ENCODE data around the gene SPNS3.

Gene SPNS3

DNA sequence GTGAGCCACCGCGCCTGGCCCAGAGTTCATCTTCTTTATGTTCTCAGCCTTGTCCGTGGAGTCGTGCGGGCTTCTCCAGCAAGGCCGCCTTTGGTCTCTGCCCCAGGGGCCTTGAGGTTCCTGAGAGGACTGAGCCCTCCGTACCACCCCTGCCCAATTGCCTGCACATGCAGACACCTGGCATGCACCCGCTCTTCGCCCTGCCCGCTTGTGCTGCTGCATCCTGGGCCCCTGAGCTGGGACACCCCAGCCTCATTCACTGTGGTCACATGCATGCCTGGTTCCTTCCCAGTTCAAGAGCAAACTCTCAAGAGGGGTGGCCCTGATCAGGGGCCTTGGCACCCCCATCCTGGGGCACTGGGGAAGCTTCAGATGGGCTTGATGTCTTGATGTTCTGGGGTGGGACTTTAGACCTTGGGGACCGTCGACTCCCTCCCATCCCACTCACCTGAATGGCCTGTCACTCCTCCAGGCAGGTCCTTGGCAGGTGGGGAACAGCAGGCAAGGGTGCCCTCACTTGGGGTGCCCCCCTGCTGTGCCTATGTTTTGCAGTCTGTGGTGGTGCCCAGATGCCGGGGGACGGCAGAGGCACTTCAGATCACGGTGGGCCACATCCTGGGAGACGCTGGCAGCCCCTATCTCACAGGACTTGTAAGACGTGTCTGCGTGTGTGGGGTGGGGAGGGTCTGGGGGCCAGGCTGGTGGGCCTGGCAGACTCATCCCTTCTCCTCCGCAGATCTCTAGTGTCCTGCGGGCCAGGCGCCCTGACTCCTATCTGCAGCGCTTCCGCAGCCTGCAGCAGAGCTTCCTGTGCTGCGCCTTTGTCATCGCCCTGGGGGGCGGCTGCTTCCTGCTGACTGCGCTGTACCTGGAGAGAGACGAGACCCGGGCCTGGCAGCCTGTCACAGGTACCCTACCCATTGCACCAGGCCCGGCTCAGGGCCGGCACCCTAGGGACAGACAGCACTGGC is 52.2 kb downstream of the SPNS3 start:
- H3K27ac ChIP-seq: peak overlapping the region; percentile 20; the same call in 1 of the 2 replicates
- peak overlapping the region; percentile 45; the same call in 1 of the 2 replicates for H3K9ac ChIP-seq
- H4K20me1 ChIP-seq: no peaks in the 10 kb centered on the region
- H3K9me3 ChIP-seq: no peaks in the 10 kb centered on the region
- no peaks in the 10 kb centered on the region for H3K27me3 ChIP-seq
- H3K4me1 ChIP-seq: peaks cover 78% of the 10 kb centered on the region
- peak overlapping the region; percentile 46; the same call in 1 of the 2 replicates for H3K4me3 ChIP-seq
- peak overlapping the region; percentile 85 for H3K4me2 ChIP-seq
- TF ChIP-seq Cebpa-rat (IDR thresholded peaks at IDR 0.05): no peak
- no peaks in the 10 kb centered on the region for H3K36me3 ChIP-seq

DNA sequence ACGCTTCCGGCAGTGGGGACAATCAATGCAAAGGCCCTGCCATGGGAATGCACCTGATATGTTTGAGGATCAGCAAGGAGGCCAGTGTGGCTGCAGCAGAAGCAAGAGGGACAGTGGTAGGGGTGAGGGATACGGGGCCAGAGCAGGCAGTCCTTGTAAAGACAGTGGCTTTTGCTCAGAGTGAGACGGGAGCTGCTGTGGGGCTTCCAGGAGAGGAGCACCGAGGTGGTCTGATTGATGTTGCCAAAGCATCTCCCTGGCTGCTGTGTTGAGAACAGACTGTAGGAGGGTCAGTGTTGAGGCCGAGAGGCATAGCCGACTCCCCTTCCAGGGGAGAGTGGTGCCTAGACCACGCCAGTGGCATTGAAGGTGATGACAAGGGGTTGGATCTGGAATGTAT is 53.6 kb downstream of the SPNS3 start:
- H3K4me2 ChIP-seq: peak overlapping the region; percentile 85
- no peak overlapping the region for H3K4me3 ChIP-seq
- H3K27me3 ChIP-seq: no peaks in the 10 kb centered on the region
- peaks cover 75% of the 10 kb centered on the region for H3K4me1 ChIP-seq
- no peaks in the 10 kb centered on the region for H3K9me3 ChIP-seq
- H4K20me1 ChIP-seq: no peaks in the 10 kb centered on the region
- H3K9ac ChIP-seq: no peak overlapping the region
- no peak overlapping the region for H3K27ac ChIP-seq
- no peak for TF ChIP-seq Cebpa-rat (IDR thresholded peaks at IDR 0.05)
- H3K36me3 ChIP-seq: no peaks in the 10 kb centered on the region

DNA sequence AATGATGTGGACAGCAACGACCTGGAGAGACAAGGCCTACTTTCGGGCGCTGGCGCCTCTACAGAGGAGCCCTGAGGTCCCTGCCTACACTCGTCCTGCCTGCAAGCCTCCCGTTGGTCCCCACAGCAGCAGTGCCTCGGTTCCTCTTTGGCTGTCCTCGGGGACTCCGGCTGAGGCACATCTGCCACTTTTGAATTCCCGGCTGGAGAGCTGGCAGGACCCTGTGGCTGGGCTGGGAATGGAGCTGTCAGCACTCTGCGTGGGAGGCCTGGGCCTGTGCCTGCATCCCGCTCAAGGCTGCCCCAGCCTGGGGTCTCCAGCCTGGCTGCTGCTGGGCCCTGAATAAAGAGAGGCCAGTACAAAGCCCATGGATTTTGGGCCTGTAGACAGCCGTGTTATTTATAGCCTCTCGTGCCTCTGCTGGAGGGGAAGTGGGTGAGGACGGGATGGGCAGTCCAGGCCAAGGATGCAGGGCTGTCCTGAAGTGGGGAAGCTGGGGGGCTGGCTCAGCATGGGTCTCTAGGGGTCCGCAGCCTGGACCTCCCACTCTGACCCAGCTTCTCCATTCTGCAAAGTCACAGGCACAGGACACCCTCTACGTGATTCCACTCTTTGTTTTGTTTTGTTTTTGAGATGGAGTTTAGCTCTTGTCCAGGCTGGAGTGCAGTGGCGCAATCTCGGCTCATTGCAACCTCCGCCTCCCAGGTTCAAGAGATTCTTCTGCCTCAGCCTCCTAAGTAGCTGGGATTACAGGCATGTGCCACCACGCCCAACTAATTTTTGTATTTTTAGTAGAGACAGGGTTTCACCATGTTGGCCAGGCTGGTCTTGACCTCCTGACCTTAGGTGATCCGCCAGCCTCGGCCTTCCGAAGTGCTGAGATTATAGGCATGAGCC is 54.3 kb downstream of the SPNS3 start:
- peak overlapping the region; percentile 85 for H3K4me2 ChIP-seq
- TF ChIP-seq Cebpa-rat (IDR thresholded peaks at IDR 0.05): no peak
- no peak overlapping the region for H3K4me3 ChIP-seq
- H3K27ac ChIP-seq: no peak overlapping the region
- no peaks in the 10 kb centered on the region for H3K9me3 ChIP-seq
- H3K9ac ChIP-seq: no peak overlapping the region
- no peaks in the 10 kb centered on the region for H3K36me3 ChIP-seq
- peaks cover 75% of the 10 kb centered on the region for H3K4me1 ChIP-seq
- no peaks in the 10 kb centered on the region for H3K27me3 ChIP-seq
- H4K20me1 ChIP-seq: no peaks in the 10 kb centered on the region

DNA sequence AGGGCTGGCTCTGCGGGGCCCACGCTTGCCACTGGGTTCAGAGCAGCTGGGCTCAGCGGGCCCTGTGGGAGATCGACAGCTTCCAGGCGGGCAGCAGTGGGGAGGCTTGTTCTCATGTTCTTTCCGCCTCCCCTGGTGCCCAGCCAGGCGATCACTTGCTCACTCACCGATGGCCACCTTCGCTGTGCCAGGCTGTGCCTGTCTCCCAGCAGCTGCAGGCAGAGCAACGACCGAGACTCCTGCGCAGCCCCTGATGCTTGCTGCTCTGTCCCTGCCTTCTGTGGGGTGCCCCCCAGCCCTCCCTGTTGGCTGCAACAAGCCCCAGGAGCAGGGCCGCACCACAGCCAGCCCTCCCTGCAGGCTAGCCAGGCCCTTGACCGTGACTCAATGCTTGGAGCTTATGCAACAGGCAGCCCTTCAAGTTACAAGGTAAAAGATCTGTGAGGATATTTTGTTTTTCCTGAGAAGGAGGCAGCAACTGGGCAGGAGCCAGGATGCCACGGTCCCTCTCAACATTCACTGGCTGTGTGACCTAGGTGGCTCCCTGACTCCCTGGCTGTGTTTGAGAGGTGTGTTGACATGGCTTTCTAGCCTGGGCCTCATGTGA is 55.4 kb downstream of the SPNS3 start:
- no peak for TF ChIP-seq Cebpa-rat (IDR thresholded peaks at IDR 0.05)
- Histone ChIP-seq H4K20me1 (no peaks in the 10 kb centered on the region), H3K4me1 (peaks cover 70% of the 10 kb centered on the region), H3K27me3 (no peaks in the 10 kb centered on the region), H3K9ac (0 out of 2 replicates have a peak overlapping the region, but pooled peaks have one; percentile 12), H3K27ac (no peak overlapping the region), H3K4me2 (peak overlapping the region; percentile 85), H3K9me3 (no peaks in the 10 kb centered on the region), H3K36me3 (no peaks in the 10 kb centered on the region), H3K4me3 (no peak overlapping the region)

GRCh38 chr17:4490109-4490591 is 56.4 kb downstream of the SPNS3 start:
- Histone ChIP-seq H3K4me2 (no peak overlapping the region), H4K20me1 (no peaks in the 10 kb centered on the region; the same call in 1 of the 2 replicates)

DNA sequence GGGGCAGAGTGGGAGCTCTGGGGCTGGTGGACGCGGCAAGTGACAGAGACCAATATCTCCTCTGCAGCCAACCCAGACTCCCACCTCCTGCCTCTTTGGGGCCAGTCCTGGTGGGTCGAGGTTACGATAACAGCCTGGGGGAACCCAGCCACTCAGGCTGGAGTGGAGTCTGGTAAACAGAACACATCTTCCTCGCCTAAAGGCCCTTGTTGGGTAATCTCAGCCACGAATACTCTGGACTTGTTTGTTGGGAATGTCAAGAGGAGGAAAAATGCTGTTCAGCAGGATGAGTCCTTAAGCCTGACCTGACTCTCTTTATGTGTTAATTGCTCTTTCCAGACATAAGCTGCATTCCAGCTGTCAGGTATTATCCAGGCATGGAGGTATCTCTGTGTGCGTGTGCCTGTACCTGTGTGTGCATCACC is 56.9 kb downstream of the SPNS3 start:
- Histone ChIP-seq H3K9me3 (no peaks in the 10 kb centered on the region), H3K4me1 (peaks cover 61% of the 10 kb centered on the region), H3K36me3 (no peaks in the 10 kb centered on the region), H3K9ac (no peak overlapping the region), H3K4me2 (no peak overlapping the region), H4K20me1 (no peaks in the 10 kb centered on the region; the same call in 1 of the 2 replicates), H3K27ac (no peak overlapping the region), H3K27me3 (no peaks in the 10 kb centered on the region), H3K4me3 (no peak overlapping the region)
- TF ChIP-seq Cebpa-rat (IDR thresholded peaks at IDR 0.05): no peak

More at GRCh38 chr17:4490109-4490591, 56.4 kb downstream of the SPNS3 start:
- no peak for TF ChIP-seq Cebpa-rat (IDR thresholded peaks at IDR 0.05)
- Histone ChIP-seq H3K27ac (no peak overlapping the region), H3K4me3 (no peak overlapping the region), H3K4me1 (peaks cover 63% of the 10 kb centered on the region), H3K9me3 (no peaks in the 10 kb centered on the region), H3K27me3 (no peaks in the 10 kb centered on the region), H3K36me3 (no peaks in the 10 kb centered on the region), H3K9ac (no peak overlapping the region)

GRCh38 chr17:4492721-4493561 is 59.2 kb downstream of the SPNS3 start:
- peak overlapping the region; percentile 53; the same call in 1 of the 2 replicates for H3K4me2 ChIP-seq
- no peak overlapping the region for H3K27ac ChIP-seq
- TF ChIP-seq Cebpa-rat (IDR thresholded peaks at IDR 0.05): no peak
- no peaks in the 10 kb centered on the region for H3K36me3 ChIP-seq
- H4K20me1 ChIP-seq: peaks cover 8% of the 10 kb centered on the region
- no peak overlapping the region for H3K4me3 ChIP-seq
- H3K4me1 ChIP-seq: peaks cover 61% of the 10 kb centered on the region
- no peaks in the 10 kb centered on the region for H3K27me3 ChIP-seq
- H3K9ac ChIP-seq: no peak overlapping the region
- no peaks in the 10 kb centered on the region for H3K9me3 ChIP-seq

DNA sequence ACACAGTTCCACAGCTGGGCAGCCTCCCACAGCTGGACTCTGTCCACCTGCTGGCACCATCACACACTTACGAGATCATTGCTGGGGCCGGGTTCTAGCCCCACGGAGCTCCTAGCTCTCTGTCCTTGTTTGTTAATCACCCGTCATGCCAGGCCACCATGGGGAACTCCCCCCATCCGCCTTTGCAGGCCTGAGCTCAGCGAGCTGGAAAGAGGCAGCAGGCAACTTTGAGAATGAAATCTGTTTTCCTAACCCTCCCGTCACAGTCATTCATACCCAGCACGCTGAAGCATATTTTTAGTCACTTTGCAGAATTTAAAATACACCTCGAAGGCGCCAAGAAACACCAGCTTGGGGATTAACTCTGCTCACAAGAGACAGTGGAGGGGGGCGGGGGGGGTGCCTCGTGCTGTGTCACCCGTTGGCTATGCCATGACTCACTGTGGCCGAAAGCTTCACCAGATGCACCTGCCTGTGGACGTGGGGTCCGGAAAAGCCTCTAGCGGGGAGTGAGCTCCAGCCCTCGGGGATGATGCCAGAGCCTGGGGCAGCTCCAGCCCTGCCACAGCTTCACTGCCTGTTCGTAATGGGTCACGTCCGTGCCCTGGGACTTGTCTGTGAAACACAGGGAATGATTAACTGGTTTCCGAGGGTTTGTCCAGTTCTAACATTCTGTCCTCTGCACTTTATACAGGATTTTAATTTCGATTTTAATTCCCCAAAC is 63.5 kb downstream of the SPNS3 start:
- H3K27ac ChIP-seq: no peak overlapping the region; the same call in 1 of the 2 replicates
- H3K36me3 ChIP-seq: no peaks in the 10 kb centered on the region
- H3K9me3 ChIP-seq: no peaks in the 10 kb centered on the region
- H3K4me2 ChIP-seq: peak overlapping the region; percentile 98
- H4K20me1 ChIP-seq: peaks cover 36% of the 10 kb centered on the region
- H3K9ac ChIP-seq: no peak overlapping the region; the same call in 1 of the 2 replicates
- TF ChIP-seq Cebpa-rat (IDR thresholded peaks at IDR 0.05): no peak
- H3K4me3 ChIP-seq: no peak overlapping the region
- peaks cover 68% of the 10 kb centered on the region for H3K4me1 ChIP-seq
- H3K27me3 ChIP-seq: no peaks in the 10 kb centered on the region
